HG03457 (cell line): Measurements from ENCODE around the gene COPS3.

Source experiments
- ATAC-seq: cut with Tn5 transposase; IDR thresholded peaks from one replicate; pipeline ENCODE4 v1.9.1; 2021; ENCODE audit warnings: moderate number of reproducible peaks; ENCODE audit not compliant: unreplicated experiment

The COPS3 gene

DNA sequence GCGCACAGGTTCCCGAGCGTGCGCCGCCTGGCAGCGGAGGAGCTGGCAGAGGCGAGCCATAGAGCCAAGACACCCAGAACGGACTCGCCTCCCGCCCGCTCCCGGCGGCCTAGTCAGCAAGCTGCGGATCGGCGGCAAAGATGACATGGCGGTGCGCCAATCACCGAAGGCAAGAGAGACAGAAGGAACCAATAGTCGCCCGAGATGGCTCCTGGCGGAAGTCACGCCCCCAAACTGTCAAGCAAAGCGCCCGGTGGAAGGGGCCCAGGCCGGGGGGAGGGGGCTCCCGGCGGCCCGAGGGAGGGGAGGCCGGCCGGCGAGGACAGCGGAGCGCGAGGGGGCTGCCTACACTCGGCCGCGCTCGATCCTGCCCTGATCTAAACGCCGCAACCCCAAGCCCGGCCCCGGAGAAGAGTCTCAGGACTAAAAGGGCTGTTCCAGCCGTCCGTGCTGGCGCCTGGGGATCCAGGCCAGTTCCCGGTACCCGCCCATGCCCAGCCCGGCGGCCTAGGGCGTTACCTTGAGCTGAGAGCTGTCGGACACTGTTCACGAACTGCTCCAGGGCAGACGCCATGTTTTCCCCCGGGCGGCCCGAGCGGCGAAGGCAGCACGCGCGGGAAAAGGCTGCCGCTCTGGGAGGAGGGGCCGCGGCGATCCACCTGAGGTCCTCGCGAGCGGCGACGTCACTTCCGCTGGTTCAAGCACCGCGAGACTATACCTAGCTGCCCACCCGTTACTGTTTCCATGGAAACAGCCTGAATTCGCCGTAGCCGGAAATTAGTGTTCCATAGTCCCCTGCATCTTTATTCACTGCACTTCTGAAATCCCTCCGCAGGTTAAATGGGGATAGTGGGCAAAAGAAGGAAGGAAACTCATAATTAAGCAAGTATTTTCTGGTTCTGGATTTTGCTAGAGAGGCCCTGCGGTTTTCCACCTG is at the start of gene COPS3:
TSS of gene COPS3 (minus strand) at position 634 of the 937 bp plus-strand sequence. CDS start at position 574, 60 bp downstream.
- ATAC-seq = peak; percentile 82

DNA sequence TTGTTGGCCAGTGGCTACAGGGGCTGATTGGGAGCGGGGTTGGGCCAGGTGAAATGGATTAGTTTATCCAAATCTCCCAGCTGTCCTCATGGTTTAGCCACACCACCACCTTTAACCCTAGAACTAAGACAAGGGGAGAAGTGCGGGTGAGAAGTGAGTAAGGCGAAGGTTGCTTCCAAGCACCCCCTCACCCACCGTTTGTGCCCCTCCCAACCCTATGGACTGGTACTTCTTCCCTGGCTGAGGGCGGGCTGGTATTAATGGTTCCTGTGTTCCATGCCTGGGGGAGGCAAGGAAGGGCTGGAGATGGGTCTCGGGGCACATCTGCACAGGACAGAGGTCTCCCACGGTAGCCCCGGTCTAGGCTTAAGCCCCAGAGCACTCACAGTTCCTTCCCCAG is 47.2 kb upstream of the COPS3 start:
- ATAC-seq = no peak

DNA sequence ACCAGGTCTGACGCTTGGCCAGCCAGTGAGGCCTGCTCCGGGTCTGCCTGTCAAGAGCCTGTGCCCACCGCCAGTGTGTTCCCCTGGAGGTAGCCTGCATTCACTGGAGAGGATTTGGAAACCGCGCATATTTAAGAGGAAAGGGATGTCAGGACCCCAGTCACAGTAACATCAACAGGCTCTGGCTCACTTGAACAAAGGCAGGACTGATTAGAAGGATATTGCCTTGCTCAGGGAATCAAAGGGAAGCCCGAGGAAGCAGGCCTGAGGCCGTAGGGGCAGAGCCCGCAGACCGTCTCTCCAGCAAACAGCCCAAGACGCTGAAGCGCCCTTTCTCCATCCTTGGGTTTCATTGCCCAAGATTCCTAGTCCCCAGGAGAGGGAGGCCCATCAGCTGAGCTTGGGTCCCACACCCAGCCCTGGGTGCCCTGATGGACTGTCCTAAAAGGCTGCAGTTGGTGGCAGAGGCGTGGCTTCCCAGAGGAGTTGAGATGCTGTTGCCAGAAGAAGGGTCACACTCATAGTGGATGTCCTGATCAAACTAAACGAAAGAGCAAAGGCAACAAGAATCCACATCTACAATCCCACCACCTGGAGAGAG is 45.3 kb upstream of the COPS3 start:
- no peak for ATAC-seq

DNA sequence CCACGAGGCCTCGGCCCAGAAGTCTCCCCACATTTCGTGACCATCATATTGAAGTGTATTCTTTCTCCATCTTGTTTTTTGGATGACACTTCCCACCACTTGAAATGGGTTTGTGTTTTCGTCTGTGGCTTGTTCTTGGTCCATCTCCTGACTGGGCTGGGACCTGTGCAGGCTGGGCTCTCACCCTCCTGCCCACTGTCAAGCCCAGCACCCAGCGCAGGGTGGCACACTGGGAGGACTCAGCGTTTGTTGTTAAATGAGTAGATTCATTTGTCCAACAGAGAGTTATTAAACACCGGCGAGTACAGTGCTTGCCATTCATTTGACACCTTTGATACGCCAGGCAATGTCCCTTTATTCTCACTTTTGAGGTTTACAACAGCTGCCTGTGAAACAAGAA is 44.8 kb upstream of the COPS3 start:
- ATAC-seq = no peak

DNA sequence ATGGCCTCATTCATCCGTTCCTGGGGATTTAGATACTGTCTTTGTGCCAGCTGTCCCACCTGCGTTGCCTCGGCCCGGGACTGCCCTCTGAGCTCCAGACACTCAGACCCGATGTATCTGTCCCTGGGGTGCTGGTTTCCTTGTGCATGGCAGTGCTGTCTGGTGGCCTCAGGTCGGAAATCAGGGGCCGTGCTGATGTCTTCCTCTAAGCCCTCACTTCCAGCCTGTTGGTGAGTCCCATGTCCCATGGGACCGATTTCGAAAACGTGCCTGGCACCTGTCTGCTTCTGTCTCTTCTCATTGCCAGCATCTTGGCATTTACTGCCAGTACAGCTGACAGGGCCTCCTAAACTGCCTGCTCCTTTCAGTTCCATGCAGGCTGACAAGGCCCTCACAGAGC is 44.2 kb upstream of the COPS3 start:
- no peak for ATAC-seq

DNA sequence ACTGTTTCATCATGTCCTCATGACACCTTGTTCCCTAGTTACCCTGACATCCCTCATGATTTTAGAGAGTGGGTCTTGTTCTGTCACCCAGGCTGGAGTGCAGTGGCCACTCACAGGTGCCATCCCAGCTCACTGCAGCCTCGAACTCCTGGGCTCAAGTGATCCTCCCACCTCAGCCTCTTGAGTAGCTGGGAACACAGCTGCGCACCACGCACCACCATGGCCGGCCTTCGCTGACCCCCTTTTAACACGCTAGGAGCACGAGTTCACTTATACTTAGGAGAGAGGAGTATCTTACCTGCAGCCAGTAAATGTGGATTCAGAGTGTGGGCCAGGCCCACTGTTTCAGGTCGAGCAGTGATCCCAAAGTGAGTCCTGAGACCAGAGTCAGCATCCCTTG is 43.6 kb upstream of the COPS3 start:
- no peak for ATAC-seq

DNA sequence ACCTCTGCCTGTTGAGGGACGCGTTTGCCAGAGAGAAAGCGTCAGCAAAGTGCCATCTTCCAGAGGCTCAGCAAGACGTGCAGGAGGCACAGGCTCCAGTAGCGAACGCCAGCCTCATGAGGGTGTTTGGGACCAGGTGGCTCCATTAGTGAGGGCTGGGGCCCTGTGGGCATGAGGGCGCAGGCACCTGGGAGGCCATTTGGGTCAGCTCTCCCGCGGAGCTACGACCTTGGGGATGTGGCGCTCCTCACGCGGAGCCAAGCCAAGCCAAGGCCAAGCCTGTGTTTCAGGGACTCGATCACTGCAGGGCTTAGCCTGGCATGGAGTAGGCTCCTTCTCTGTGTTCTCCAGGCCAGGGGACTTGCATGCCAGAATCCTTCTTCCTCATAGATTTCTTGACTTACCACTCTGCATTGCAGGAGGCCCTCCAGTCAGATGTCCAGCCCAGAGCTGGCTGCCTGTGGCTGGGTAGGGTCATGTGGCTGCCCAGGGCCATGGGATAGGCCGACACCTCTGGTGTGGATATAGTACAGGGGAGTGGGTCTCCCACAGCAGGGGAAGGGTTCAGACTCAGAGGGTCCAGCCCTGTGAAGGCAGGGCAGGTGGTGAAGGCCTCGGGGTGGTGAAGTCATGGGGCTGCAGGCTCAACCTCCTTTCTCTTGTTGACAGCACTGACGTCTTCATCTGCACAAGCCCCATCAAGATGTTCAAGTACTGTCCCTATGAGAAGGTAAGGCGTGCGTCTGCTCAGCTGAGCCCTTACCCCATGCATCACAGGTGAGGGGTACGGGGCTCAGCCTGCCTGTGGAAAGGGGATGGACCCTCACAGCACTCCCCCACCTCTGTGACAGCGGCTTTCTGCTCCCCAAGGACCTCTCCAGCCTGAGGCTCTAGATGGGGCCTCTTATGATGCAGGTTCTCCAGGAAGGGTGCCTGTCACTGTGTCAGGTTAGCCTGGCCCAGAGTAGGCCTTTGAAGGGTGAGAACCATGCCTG is 41.8 kb upstream of the COPS3 start:
- no peak for ATAC-seq

DNA sequence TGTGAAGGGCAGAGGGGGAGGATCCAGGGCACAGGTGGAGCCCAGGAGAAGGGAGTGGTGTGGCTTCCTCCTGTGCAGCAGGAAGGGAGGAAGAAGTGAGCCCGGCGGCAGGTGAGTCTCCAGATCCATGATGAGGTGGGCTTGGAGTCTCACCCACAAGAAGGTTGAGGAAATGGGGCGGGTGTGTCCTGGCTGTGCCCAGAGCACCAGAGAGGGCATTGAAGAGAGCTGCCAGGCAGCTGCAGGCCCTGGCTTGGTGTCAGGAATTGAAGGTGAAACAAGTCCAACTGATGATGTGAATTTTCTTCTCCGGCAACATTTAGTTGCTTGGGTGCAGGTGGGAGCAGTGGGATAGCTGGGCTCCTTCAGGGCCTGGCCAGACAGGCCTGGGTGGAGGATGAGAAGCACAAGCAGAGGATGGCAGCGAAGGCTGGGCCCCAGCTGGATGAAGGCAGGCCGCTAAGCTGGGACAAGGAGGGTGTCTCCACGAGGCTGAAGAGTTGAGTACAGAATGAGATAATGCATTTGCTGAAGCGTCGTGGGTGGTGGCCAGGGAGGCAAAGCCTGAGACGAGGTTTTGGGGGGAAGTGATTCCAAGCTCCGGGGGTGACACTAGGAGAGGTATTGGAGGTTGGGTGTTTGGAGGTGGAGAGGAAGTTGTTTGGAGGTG is 40.4 kb upstream of the COPS3 start:
- ATAC-seq = no peak

DNA sequence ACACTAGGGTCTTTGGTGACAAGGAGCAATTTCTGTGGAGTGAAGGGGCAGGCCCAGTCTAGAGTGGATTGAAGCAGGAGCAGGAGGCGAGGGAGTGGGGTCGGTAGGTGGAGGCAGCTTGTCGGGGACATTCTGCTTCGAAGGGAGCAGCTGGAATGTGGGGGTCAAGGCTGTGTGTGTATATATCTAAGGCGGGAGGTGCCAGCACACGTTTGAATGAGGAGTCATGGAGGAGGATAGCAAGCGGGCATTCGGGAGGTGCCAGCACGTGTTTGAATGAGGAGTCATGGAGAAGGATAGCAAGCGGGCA is 39.8 kb upstream of the COPS3 start:
- no peak for ATAC-seq

DNA sequence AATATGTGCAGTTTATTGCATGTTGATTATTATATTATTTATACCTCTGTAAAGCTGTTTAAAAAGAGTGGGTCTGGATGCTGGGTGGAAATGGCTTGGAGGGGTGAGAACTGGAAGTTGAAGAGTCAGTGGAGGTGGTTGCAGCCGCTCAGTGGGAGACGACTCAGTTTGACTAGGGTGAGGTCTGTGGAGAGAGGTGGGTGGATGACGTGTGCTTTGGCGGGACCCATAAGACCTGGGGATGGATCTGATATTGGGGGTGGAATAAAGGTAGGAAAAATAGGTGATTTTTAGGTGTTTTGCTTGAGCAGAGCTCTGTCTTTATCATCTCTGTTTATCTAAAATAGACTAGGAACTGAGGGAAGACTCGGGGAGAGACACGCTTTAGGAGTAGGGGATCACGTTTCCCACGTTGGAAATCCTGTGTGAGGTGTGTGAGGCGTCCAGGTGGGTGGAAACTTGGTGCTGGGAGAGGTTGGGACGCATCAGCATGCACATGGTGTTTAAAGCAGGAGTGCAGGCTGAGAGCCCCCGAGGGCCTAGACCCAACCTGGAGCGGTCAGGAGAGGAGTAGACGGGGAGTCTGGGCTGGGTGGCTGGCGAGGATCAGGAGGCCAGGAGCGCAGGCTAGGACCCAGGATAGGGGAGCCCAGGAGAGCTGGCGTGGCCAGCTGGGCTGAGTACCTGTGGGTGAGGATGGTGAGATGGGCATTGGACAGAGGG is 39.3 kb upstream of the COPS3 start:
- ATAC-seq = no peak

DNA sequence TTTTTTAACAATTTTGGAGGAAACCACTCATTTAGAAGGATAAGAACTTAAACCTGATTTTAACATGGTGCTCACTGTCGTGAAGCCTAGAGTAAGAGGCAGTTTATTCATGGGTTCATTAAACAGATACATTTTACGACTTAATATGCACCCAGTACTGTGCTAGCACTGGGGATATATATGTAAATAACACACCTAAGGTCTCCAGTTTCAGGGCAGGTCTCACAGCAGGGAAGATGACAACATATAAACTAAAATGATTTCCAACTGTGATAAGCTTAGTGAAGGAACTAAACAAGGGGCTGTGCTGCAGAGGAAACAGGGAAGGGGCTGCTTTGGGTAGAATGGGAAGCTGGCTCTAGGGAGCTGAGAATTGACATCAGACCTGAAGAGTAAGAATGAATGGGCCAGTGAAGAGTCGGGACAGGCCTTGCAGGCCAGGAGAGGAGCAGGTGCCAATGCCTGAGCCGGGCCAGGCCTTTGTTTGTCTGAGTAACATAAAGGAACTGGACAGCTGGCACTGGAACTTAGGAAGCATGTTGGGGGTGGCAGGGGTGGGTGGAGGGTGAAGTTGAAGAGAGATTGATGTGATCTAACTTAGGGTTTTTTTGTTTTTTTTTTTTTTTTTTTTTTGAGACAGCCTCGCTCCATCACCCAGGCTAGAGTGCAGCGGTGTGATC is 34.2 kb upstream of the COPS3 start:
- no peak for ATAC-seq

DNA sequence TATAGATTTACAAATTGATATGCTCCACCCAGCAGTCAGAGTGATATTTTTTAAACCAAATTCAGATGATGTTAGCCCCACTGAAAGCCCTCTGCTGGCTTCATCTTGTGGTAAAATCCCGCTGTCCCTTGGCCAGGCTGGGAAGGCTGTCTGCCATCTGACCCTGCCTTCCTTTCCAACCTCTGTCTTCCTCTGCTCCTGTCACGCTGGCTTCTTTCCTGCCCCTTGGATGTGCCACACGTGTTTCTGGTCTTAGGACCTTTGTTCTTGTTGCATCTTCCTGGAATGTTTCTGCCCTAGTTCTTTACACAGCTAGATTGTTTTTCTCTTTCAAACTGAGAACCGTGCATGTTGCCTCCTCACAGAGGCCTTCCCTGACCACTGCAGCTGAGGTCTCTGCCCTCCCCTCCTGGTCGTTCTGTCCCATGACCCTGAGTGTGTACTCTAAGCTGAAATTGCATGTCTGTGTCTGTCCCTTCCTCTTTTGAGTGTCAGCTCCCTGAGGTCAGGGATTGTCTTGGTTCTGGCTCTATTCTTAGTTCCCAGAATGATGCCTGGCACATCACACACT is 33.5 kb upstream of the COPS3 start:
- no peak for ATAC-seq

DNA sequence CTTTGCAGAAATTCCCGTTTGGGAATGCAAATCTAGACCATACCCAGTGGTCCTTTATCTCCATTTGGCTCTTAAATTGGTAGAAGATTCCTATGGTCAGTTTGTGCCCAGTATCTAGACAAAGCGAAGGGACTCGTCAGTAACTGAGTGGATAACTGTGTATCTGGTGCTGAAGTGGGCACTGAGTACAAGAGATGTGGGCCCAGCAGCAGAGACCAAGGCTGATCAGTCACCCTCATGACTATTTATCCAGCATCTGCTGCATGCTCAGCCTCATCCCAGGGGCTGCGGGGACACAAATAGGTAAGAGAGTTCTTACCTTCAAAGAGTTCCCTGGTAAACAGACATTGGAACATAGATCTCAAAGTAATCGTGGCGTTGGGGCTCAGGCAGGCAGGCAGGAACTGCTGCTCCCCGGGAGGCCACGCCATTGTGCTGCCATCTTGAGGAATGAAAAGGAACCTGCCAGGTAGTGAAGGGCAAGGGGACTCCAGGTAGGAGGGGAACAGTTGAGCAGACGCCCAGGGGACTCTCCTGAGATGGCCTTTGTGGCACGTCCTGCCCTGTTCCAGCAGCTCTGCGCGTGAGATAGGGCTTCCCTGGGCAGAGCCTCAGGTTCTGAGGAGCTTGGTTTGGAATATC is 32.4 kb upstream of the COPS3 start:
- no peak for ATAC-seq

DNA sequence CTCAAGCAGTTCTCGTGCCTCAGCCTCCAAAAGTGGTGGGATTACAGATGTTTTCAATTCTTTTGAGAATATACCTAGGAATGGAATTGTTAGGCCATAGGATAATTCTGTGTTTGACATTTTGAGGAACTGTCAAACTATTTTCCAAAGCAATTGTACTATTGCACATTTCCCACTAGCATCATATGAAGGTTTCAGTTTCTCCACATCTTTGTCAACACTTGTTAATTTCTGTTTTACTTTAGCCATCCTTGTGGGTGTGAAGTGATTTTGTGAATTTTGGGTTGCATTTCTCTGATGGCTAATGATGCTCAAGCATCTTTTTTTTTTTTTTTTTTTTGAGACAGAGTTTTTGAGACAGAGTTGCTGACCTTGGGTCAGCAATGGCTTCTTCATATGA is 28.3 kb upstream of the COPS3 start:
- ATAC-seq = no peak

DNA sequence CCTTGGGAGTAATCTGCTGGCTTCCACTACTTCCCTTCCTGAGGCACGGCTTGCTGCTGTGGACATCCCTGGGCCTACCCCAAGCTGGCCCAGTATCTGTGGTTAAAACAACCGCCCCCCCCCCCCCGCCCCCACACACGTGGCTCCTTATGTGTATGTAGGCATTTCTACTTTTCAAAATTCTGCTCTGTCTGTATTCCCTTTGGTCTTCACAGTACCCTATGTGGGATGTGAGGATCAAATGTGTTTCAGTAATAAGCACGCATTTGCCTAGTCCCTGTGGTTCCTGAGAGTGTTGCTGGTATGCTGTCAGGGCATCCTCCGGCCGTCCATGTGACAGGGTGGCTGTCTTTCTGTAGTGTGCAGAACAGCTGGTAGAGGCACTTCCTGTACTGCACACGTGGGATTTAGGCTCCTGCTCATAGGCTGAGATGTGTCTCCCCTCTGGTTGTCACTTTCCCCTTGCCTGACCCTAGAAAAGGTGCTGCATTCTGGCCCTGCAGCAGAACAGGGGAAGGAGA is 24.3 kb upstream of the COPS3 start:
- peak; percentile 55 for ATAC-seq

DNA sequence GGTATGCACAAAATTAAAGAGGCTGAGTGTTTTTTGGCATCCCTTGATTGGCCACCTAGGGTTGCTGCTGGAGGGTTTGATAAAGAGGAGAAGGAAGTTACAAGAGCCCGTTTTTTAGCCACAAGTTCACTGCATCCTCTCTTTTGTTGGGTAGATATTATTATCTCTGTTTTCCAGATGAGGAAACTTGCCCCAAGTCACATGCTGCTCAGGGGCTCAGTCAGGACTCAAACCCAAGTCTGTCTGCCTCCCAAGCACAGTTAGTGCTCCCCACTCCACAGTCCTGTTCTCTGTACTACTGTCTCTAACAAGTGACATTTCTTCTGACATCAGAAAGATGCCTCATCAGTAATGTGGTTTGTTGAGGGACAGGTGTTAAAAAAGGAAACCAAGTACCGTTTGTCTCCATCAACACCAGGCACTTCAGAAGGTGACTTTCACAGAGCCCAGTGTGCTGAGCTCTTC is 23.5 kb upstream of the COPS3 start:
- no peak for ATAC-seq

DNA sequence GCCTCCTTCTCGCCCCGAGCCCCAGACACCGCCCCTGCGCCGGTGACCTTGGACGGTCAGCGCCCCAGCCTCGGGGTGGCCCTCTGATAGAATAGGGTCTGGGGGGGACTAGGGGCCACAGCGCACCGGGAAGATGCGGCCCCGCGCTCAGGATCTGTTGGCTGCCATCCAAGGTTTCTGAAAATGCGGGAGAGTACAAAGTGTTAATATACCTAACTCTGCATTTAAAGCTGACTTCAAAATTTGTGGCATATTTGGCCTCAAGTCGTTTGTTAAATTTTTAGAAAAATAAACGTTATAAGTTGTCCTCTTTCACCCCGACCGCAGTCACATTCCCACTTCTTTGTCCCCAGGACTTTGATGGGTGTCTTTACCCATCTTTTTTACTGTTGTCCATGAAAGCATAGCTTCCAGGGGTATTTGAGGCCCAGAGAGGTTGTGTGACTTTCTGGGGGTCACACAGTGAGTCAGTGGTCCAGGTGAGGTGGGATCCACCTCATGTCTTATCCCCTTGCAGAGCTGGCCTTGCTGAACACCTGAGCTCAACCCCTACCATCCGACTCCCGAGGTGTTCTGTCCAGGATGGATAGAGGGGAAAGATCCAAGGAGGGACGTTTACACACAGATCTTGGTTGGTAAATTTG is 22.9 kb upstream of the COPS3 start:
- ATAC-seq = no peak
